HG02938 (cell line): ENCODE measurements around the gene TMEM237.
"Not testable (repeated sequence)": the region's sequence is repeated elsewhere in the genome, so short reads cannot be mapped to it uniquely, and the experiment has no call there.

Source experiments
- ATAC-seq: cut with Tn5 transposase; IDR thresholded peaks from one replicate; pipeline ENCODE4 v1.9.1; 2021; ENCODE audit warnings: mild to moderate bottlenecking, moderate library complexity; ENCODE audit not compliant: unreplicated experiment

TMEM237 gene, protein sequence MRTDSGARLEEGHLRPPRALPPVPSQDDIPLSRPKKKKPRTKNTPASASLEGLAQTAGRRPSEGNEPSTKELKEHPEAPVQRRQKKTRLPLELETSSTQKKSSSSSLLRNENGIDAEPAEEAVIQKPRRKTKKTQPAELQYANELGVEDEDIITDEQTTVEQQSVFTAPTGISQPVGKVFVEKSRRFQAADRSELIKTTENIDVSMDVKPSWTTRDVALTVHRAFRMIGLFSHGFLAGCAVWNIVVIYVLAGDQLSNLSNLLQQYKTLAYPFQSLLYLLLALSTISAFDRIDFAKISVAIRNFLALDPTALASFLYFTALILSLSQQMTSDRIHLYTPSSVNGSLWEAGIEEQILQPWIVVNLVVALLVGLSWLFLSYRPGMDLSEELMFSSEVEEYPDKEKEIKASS

DNA sequence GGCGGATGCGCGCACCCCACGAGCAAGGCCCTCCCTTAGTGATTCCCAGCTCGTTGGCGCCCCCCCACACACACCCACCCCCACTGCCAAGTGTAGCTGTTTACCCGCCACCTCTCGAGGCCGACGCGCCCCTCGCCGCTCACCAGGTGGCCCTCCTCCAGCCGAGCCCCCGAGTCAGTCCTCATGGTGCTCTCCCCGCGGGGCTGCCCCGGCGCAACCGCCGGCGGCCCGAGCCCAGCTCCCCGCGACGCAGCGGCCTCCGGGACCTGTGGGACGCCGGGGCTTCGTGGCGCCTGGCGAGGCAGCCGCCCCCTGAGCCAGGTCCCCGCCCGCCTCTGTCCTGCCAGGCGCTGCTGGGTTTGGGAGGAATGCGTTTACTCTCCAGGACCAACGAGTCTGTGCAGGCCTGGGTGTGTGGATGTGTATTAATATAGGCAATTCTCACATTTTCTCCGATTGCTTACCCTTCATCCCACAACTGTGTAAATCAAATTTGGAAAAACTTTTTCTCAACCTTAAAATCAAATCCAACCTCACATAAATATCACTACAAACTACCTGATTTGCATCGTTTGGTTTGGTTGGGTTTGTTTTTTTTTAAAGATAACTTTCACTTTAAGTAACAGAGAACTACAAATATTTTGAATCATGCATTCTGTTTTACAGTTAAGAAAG lies at the start of gene TMEM237:
TMEM237 (minus strand) TSS at position 288 of the 675 bp plus-strand sequence; CDS start at position 185, 103 bp downstream.
- peak; percentile 40 for ATAC-seq

DNA sequence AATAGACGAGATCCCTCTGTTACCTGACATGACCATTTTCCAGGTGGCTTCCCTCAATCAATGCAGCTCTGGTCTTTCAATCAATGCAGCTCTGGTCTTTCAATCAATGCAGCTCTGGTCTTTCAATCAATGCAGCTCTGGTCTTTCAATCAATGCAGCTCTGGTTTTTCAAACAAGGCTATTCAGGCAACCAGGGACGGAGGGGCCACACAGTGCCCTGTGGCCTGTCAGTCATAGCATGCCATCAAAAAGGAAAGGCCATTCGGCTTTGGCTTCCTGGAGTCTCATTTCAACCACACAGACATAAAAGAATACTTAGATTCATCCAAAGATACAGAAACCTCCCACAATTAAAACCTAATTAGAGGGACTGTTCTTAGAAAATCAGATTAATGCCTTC lies 41.9 kb upstream of the TMEM237 start:
- no peak for ATAC-seq

DNA sequence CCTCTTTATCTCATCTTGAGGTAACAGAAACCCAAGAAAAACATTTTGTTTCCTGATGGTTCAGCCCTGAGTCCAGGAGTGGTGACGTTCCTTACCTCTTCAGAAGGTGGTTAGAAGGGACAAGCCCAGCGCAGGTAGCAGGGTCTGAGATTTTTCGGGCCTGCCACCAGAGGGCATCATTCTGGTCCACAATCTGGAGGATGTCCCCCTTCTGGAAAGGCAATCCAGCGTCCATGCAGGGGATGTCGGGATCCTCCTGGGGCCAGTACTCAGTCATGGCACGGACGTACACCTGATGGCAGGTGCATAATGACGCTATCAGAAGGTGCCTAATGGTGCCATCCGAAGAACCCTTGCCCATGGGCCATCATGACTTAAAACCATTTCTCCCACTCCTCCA lies 37.4 kb upstream of the TMEM237 start:
- no peak for ATAC-seq

DNA sequence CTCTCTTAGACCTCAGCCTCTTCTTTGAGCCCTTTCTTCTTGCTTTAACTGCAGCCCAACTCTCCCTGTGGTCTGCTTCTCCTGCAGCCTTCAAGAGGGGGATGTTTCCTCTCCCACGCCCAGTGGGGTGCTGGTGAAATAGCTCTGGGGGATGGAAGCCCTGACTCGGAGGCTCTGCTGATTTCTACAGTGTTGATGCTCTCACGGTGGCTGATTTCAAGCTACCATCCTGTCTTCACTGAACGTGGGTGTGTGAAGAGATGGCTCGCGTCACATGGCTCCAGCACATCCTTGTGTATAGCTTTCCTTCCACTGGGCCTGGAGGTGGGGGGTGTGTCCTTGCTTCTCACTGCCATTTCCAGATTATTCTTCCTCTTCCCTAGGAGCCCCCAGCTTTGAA lies 35.1 kb upstream of the TMEM237 start:
- no peak for ATAC-seq

DNA sequence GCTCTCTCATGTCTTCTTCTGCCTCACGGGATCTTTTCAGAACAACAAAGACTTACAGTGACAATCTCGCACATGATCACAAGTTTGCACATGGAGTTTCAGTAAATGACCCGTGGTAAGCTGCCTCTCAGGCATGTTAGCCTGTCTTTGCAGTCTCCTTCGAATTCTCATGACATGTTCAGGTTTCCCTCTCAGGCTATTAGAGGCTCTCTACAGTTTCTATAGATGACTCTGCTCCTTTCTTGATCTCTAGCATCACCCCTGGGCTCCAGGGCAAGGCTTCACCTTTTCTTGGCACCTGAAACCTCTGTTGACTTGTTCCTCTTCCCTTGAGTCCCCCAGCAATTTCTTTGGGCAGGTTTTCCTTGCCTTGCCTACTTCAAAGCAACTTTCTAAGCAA lies 32.2 kb upstream of the TMEM237 start:
- ATAC-seq = no peak

DNA sequence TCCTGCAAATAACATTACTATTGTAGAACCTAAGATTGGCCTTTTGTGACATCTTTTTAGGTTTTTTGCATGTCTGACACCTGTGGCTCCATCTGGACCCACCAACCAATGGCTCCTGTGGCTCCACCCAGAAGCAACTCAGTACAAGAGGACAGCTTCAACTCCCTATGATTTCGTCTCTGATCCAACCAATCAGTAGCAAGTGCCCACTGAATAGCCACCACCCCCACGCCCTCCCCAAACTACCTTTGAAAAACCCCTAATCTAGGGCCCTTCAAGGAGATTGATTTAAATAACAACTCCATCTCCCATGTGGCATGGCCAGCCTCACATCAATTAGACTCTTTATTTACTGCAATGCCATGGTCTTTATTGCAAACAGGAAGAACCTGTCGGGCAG lies 31.5 kb upstream of the TMEM237 start:
- ATAC-seq = no peak

DNA sequence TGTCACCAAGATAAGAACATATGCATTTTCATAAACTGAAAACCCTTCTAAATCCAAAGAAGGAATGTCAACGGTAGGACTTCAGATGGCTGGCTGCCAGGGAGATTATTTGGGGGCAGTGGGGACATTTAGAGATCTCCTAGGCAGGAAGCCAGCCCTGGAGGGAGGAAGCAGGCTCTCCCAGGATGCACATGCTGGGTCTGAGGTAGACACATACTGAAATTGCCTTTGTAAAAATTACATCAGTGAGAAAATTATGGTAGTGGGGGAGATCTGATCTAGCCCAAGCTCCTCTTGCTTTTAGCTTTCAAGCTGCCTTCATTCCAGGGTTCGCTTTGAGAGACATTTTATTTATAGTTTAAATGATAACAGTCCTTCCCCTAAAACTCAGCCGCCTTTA lies 31.0 kb upstream of the TMEM237 start:
- no peak for ATAC-seq

DNA sequence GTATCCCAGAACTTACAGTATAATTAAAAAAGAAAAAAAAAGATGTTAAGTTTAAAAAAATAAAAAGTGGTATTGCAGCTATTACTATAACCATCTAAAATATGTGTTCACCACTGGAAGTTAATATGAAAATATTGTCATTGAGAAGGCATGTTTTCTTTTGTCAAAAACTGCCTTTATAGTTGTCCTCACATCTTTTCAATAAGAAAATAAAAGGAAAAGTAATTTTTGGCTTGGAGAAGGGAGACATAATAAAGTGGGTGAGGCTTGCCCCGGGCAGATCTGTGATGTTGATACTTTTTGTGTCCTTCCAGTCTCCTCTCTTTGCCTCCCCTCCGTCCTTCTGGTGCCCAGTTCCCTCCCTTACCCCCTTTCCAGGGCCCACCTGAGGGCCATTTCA lies 30.2 kb upstream of the TMEM237 start:
- ATAC-seq = no peak

DNA sequence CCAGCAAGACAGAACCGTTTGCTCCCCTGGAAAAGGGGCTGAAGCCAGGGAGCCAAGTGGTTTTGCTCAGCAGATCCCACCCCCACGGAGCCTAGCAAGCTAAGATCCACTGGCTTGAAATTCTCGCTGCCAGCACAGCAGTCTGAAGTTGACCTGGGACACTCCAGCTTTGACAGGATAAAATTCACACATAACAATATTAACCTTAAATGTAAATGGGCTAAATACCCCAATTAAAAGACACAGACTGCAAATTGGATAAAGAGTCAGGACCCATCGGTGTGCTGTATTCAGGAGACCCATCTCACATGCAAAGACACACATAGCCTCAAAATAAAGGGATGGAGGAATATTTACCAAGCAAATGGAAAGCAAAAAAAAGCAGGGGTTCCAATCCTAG lies 27.9 kb upstream of the TMEM237 start:
- ATAC-seq = not testable (repeated sequence)

DNA sequence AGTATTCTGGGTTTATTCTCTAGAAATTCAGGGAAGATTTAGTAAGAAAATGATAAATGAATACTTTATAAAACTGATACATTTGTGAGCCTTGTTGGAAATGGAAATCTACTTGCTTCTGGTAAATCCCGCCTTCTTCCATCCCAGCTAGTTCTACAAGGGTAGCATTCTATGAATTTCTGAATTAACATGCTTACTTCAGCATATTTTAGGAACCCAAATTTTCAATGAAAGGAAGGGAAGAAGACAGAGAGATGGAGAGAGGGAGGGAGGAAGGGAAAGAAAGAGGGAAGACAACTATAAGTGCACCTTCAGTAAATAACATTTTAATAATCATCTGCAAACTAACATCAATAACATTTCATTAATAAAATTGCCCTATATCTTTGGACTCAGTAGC lies 26.6 kb upstream of the TMEM237 start:
- no peak for ATAC-seq

DNA sequence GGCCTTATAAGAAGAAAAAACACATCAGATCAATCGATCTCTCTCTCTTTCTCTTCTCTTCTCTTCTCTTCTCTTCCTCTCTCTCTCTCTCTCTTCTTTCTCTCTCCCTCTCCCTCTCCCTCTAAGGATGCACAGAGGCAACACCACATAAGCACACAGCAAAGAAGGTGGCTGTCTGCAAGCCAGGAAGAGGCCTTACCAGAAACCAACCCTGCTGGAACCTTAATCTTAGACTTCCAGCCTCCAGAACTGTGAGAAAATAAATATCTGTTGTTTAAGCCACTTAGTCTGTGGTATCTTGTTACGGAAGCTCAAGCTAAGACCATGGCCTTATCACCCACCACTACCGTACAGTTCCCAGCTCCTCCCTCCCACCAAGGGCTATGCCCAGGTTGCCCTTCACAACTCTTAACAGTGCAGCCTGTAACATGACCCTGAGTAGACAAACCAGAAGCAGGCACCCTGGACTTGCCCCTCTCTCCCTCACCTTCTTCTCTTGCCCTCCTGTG lies 25.2 kb upstream of the TMEM237 start:
- no peak for ATAC-seq

DNA sequence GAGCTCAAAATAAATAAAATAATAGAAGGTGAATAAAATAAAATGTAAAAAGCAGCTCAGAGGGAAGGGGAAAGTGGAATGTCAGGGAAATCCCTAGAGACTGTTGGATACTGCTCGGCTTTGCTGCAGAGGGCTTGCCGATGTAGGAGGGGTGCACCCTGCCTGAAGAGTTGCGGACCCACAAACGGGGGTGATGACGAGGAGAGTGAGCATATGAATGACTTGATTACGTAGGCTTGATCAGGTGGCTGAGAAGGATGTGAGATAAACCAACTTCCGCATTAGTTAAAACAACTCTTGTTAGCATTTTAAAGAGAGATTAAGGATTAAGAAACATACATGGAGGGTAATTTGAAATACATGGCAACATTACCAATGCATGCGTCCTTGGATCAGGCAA lies 21.0 kb upstream of the TMEM237 start:
- ATAC-seq = no peak

DNA sequence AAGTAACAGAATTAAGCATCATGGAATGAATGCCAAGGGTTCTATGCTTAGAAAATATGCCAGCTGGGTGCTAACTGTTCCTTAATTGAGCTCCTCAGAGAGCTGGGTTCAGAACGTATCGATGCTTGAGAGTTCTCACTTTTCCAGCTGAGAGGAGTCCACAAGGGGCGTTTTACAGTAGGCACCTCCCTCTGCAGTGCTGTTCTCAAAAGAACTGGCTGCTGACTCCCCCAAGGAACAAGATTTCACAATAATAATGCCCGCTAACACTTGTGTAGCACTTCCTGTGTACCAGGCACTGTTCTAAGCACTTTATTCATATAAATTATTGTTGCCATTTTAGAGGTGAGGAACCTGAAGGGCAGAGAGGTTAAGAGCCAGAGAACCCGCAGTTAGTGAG lies 18.1 kb upstream of the TMEM237 start:
- no peak for ATAC-seq

DNA sequence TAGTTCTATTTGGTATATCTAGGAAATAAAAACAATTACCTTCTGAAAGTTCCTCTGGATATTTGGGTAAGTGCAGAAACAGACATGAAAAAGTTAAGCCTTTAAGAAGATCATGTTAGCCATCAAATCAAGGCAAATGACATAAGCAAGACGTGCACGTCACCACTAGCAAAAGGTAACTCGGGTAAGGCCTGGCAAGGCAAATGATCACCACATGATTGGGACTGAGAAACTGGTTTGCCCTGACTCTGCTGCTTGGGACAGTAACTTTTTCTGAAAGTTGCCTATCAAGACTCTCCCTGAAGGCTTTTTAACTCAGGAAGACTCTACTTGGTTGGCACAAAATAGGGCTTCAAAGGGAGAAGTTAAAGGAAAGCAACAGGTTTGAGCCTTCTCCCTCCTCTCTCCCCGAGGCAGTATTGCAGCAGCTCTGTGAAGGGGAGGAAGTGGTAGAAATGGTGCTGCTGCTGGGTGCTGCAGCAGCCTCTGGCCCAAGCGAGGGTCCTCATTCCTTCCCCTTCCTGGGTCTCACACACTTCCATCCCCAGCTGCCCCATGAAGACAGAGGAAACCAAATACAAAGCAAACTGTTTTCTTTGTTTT lies 17.1 kb upstream of the TMEM237 start:
- ATAC-seq = no peak

DNA sequence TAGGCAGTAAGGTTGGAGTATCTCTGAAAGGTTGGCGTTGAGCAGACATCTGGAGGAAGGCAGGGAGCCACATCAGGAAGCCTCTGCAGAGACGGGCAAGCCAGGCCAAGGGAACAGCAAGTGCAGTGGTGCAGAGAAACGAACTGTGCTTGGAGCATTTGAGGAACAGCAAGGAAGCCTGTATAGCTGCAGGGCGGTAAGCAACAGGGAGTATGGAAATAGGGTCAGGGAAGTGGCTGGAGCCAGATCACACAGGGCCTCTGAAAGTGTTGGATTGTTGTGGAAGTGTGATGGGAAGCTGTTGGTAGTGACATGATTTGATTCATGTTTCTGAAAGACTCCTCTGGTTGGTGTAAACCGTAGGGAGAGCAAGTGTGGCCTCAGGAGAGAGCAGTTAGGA lies 13.4 kb upstream of the TMEM237 start:
- ATAC-seq = no peak

DNA sequence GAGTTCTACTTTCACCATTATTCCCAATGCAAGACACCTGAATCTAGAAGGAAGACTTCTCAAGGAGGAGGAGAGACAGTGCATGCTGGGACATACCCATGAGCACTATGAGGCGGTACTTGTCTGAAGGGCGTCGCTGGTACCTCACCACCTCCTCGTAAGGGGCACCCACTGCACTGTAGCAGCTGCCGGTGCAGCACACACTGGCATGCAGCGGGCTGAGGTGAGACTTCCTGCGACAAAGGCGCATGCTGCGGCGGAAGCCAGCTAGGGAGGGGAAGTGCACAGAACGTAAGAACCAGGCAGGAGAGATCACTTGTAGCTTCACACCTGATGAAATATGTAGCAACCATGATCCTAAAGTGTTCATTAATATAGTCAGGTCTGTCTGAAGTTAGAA lies 12.8 kb upstream of the TMEM237 start:
- ATAC-seq = no peak

DNA sequence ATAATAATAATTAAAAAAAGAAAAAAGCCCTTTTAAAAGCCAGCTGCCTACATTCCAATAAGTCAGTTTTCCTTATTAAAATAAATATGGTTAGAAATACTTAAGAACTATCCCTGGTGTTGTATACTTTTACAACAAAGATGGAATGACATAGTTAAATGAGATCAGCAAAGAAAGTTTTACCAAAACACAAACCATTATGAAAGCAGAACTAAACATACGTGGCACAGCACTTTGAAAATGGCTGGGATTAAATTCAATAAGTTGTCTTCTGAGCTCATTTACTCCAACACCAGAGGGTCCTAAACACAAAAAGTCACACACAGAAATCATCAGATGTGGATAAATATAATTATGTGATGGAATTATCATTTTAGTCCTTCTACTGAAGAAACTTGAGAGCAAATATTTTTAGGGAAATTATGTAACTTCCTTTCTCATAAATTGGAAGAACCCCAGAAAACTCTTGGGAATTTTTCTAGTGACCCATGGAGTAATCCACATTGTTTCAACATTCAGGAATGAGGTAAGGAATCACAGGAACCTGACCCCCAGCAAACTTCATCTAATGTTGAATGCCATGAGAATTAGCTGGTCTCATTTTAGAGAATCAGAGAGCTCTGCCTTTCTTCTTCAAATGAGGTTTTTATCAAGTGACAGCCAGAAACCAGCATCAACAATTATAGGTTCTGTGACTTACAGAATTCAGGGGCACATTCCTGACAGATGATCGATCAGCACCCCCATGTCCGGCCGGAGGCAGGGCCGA lies 11.5 kb upstream of the TMEM237 start:
- no peak for ATAC-seq

DNA sequence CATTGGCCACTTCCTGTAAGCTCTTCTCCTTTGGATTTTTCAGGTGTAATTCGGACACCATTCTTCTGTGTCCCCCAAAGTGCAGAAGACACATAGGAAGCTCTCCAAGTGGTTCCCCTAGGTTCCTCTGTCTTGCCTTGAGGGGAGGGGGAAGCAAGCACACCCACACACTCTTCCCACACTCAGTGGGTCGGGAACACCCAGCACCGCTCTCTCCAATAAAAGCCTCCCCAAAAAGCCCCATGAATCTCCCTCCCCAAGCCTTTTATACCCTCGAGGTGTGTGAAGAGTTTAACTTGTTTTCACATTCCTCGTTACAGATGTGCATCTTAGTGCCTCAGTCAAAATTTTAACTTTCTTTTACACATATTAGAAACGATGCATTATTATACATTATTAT lies 9.9 kb upstream of the TMEM237 start:
- ATAC-seq = no peak

DNA sequence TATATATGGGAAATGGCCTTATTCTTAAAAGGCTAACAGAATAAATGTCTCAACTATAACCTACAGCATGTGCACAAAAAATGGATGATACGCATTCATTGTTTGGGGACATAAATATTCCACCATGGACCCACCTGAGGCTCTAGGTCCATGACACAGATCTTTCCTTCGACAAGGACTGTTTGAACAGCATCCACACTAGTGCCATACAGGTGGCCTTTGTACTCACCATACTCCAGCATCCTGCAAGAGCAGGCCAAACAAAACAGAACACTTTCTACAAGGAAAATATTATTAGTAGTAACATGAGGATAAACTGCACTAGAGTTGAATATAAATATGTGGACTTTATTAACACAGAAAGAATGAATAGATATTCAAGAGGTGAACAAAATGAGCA lies 6.1 kb upstream of the TMEM237 start:
- ATAC-seq = no peak

DNA sequence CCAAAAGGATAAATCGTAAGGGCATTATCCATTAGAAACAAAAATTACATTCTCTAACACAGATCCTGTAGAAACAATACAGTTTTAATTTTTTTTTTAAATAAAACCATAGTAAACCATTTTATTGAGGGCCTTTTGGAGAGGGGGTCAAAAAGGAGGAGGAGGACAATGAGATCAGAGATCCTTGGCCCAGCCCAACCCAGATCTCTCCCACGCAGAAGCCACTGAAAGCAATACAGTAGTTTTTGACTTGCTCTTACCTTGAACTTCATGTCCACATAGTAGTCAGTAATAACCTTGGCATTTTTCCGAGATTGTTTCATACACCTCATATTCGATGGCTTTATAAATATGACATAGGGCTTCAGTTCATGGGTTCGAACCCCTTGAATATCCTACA lies 4.1 kb upstream of the TMEM237 start:
- no peak for ATAC-seq

DNA sequence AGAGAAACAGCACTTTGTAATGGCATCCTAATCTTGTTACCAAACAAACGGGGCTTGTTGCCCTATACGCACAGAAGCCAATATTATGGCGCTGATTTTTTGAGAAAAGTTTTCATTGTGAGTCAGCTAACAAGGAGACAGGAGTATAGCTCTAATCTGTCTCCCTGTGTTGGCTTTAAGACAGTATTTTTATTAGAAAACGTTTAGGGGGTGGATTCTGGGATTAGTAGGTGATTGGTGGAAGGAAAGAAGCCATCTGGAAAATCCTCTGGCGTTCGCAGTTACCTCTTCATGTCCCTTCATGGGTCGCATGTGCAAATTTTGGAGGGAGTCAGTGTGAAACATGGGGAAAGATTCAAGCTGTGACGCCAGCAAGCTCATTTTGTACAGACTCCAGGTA lies 698 bp upstream of the TMEM237 start:
- ATAC-seq = no peak
